Neural progenitor cell (in vitro differentiated cells): ENCODE measurements around the gene MAP7.

Experiments
- EZH2 ChIP-seq: fragments of 200-600 bp; sonication (generic); IDR thresholded peaks from 2 replicates; pipeline ENCODE4 v1.6.1; 2017; ENCODE audit warnings: antibody characterized with exemption, mild to moderate bottlenecking, moderate library complexity
- TF ChIP-seq, protein P1 (sequence below): fragments of 200-600 bp; sonication (generic); IDR thresholded peaks from 2 replicates; pipeline ENCODE4 v1.5.1; 2017; ENCODE audit warnings: antibody characterized with exemption, mild to moderate bottlenecking

GRCh38 chr6:136361787-136362186 is 188.4 kb downstream of the MAP7 start:
- TF ChIP-seq, protein P1, sequence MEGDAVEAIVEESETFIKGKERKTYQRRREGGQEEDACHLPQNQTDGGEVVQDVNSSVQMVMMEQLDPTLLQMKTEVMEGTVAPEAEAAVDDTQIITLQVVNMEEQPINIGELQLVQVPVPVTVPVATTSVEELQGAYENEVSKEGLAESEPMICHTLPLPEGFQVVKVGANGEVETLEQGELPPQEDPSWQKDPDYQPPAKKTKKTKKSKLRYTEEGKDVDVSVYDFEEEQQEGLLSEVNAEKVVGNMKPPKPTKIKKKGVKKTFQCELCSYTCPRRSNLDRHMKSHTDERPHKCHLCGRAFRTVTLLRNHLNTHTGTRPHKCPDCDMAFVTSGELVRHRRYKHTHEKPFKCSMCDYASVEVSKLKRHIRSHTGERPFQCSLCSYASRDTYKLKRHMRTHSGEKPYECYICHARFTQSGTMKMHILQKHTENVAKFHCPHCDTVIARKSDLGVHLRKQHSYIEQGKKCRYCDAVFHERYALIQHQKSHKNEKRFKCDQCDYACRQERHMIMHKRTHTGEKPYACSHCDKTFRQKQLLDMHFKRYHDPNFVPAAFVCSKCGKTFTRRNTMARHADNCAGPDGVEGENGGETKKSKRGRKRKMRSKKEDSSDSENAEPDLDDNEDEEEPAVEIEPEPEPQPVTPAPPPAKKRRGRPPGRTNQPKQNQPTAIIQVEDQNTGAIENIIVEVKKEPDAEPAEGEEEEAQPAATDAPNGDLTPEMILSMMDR, result no peak
- TF ChIP-seq EZH2, result no peak
